HCT116 (cell line): ENCODE measurements around the gene ARCN1. TPM values are rescaled to one million over a fixed set of nuclear protein-coding genes. Genes with fewer than 3 reads are reported as not detected.

ENCODE experiments used
- ATAC-seq: fragments of 200-7000 bp; cut with Tn5 transposase; 2 replicates; pipeline ENCODE4 v1.9.1; 2020; ENCODE audit warnings: mild to moderate bottlenecking, moderate library complexity
- BruUV-seq: library from RNA; stranded (reverse); fragments of 400-500 nt; replicated peaks from 2 replicates; lab custom pipeline; 2021; lab: Mats Ljungman, UMichigan
- CTCF ChIA-PET: fragments of 300-600 bp; sonication (Branson Sonifier 250); formaldehyde crosslinking; loops from one replicate; lab custom pipeline; 2021; ENCODE audit warnings: antibody characterized with exemption; lab: Charles Lee
- POLR2A ChIA-PET: fragments of 300-600, 350-600 bp; sonication (Branson Sonifier 250); formaldehyde crosslinking; loops from one replicate; lab custom pipeline; 2021; ENCODE audit warnings: antibody characterized with exemption; lab: Charles Lee
- RAD21 ChIA-PET, 2 experiments: fragments of 300-600 bp; sonication (Branson Sonifier 250); formaldehyde crosslinking; loops; one replicate each; lab custom pipeline; 2023; ENCODE audit warnings: low total read pairs in 2 of 2; ENCODE audit not compliant: uncharacterized antibody in 2 of 2, unreplicated experiment in 2 of 2, low non-redundant PET in 1 of 2; lab: Charles Lee
- DNase-seq: peaks from one replicate; pipeline ENCODE4 v3.0.0-alpha.2; 2010; ENCODE audit warnings: low read depth, low spot score
- H2AFZ ChIP-seq: fragments of 200-600 bp; shearing (Covaris generic), sonication (generic); 2 replicates; pipeline ENCODE4 v1.6.1; 2017; ENCODE audit warnings: low read depth, mixed run types, mixed read lengths, antibody characterized with exemption, low read length; ENCODE audit not compliant: poor library complexity, severe bottlenecking
- H3K27ac ChIP-seq: 2 replicates; pipeline ENCODE4 v1.5.1; 2012; ENCODE audit warnings: low read depth, low read length
- H3K27me3 ChIP-seq: fragments of 200-600 bp; sonication (generic); 2 replicates; pipeline ENCODE4 v1.6.1; 2016; ENCODE audit warnings: mixed run types, low read length, mixed read lengths; ENCODE audit not compliant: insufficient read depth
- H3K36me3 ChIP-seq, 2 experiments: fragments of 200-500 bp in 1 of 2; fragments of 200-600 bp in 1 of 2; sonication (Bioruptor generic) in 1 of 2; sonication (generic) in 1 of 2; 2 replicates each; pipeline versions ENCODE4 v1.5.1 to v1.6.1; 2014 to 2016; ENCODE audit warnings: low read length in 2 of 2, inconsistent platforms in 1 of 2, mixed read lengths in 1 of 2, mixed run types in 1 of 2; ENCODE audit not compliant: insufficient read depth in 2 of 2, control insufficient read depth in 1 of 2
- H3K4me1 ChIP-seq, 2 experiments: fragments of 200-600 bp in 1 of 2; sonication (generic) in 1 of 2; 2 replicates each; pipeline versions ENCODE4 v1.5.1 to v1.6.1; 2012 to 2017; ENCODE audit warnings: low read length in 2 of 2, inconsistent platforms in 1 of 2, mild to moderate bottlenecking in 1 of 2, mixed read lengths in 1 of 2, mixed run types in 1 of 2, moderate library complexity in 1 of 2; ENCODE audit not compliant: insufficient read depth in 2 of 2, control insufficient read depth in 1 of 2
- H3K4me2 ChIP-seq: fragments of 200-600 bp; sonication (generic); 2 replicates; pipeline ENCODE4 v1.6.1; 2017; ENCODE audit warnings: mixed run types, low read length, mixed read lengths
- H3K4me3 ChIP-seq, 2 experiments: fragments of 200-600 bp in 1 of 2; sonication (generic) in 1 of 2; replicated peaks in 1 of 2; 2 replicates each; pipeline ENCODE4 v1.5.1; 2011 to 2016; ENCODE audit warnings: low read length in 2 of 2, control low read depth in 1 of 2, low read depth in 1 of 2, mild to moderate bottlenecking in 1 of 2, mixed read lengths in 1 of 2, mixed run types in 1 of 2
- H3K79me2 ChIP-seq: fragments of 200-600 bp; sonication (generic); 2 replicates; pipeline ENCODE4 v1.6.1; 2017; ENCODE audit warnings: mild to moderate bottlenecking, mixed run types, low read length, moderate library complexity, mixed read lengths; ENCODE audit not compliant: insufficient read depth
- H3K9ac ChIP-seq: fragments of 200-600 bp; sonication (generic); 2 replicates; pipeline ENCODE4 v1.6.1; 2016; ENCODE audit warnings: low read length, mixed read lengths
- H3K9me2 ChIP-seq: fragments of 200-600 bp; sonication (generic), shearing (Covaris generic); 2 replicates; pipeline ENCODE4 v1.6.1; 2017; ENCODE audit warnings: mixed run types, mild to moderate bottlenecking, moderate library complexity; ENCODE audit not compliant: insufficient read depth
- H3K9me3 ChIP-seq, 2 experiments: fragments of 200-500 bp in 1 of 2; fragments of 200-600 bp in 1 of 2; sonication (Bioruptor generic) in 1 of 2; sonication (generic) in 1 of 2; 2 replicates each; pipeline ENCODE4 v1.6.1; 2014 to 2017; ENCODE audit warnings: low read length in 2 of 2, mixed read lengths in 2 of 2, inconsistent platforms in 1 of 2, low read depth in 1 of 2, mild to moderate bottlenecking in 1 of 2, mixed run types in 1 of 2, moderate library complexity in 1 of 2; ENCODE audit not compliant: control insufficient read depth in 1 of 2, insufficient read depth in 1 of 2
- H4K20me1 ChIP-seq: fragments of 200-600 bp; sonication (generic), shearing (Covaris generic); 2 replicates; pipeline ENCODE4 v1.6.1; 2017; ENCODE audit warnings: mixed run types, mild to moderate bottlenecking, moderate library complexity; ENCODE audit not compliant: insufficient read depth
- CBX3 ChIP-seq: IDR thresholded peaks from 2 replicates; pipeline ENCODE4 v1.6.1; 2012; ENCODE audit warnings: low read depth
- CEBPB ChIP-seq: IDR thresholded peaks from 2 replicates; pipeline ENCODE4 v1.6.1; 2012; ENCODE audit warnings: low read depth
- EGR1 ChIP-seq: IDR thresholded peaks from 2 replicates; pipeline ENCODE4 v1.6.1; 2012; ENCODE audit warnings: low read depth
- ELF1 ChIP-seq: IDR thresholded peaks from 2 replicates; pipeline ENCODE4 v1.6.1; 2012; ENCODE audit warnings: low read depth, borderline replicate concordance
- EZH2 ChIP-seq: fragments of 200-600 bp; sonication (generic); IDR thresholded peaks from 2 replicates; pipeline ENCODE4 v1.6.1; 2017; ENCODE audit warnings: antibody characterized with exemption, mixed run types
- FOSL1 ChIP-seq: IDR thresholded peaks from 2 replicates; pipeline ENCODE4 v1.6.1; 2012; ENCODE audit warnings: low read depth
- JUND ChIP-seq: IDR thresholded peaks from 2 replicates; pipeline ENCODE4 v1.6.1; 2012
- POLR2A ChIP-seq: IDR thresholded peaks from 2 replicates; pipeline ENCODE4 v1.7.0; 2011; ENCODE audit warnings: borderline replicate concordance; ENCODE audit not compliant: insufficient read depth, insufficient read length; ENCODE audit errors: extremely low read depth
- POLR2AphosphoS5 ChIP-seq: IDR thresholded peaks from 2 replicates; pipeline ENCODE4 v1.6.1; 2011; ENCODE audit warnings: mild to moderate bottlenecking, low read depth, low read length, moderate library complexity
- RAD21 ChIP-seq: IDR thresholded peaks from 2 replicates; pipeline ENCODE4 v1.6.1; 2012; ENCODE audit warnings: low read depth, mild to moderate bottlenecking
- SIN3A ChIP-seq: IDR thresholded peaks from 2 replicates; pipeline ENCODE4 v1.6.1; 2012; ENCODE audit warnings: low read depth
- SP1 ChIP-seq: IDR thresholded peaks from 2 replicates; pipeline ENCODE4 v1.6.1; 2012; ENCODE audit warnings: low read depth
- YY1 ChIP-seq: IDR thresholded peaks from 2 replicates; pipeline ENCODE4 v1.6.1; 2011; ENCODE audit warnings: low read length, low read depth, moderate library complexity, mild to moderate bottlenecking; ENCODE audit not compliant: insufficient replicate concordance; ENCODE audit errors: extremely low read depth
- ZNF274 ChIP-seq: fragments of 200-500 bp; sonication (Bioruptor generic); IDR thresholded peaks from 2 replicates; pipeline ENCODE4 v1.6.1; 2014; ENCODE audit warnings: mild to moderate bottlenecking, low read depth, low read length, inconsistent platforms
- intact Hi-C: fragments of 100-400 bp; cut with micrococcal nuclease; formaldehyde crosslinking; loops from 2 replicates; pipeline ENCODE4 v1.10.0; 2022
- total RNA-seq: library from RNA; stranded (reverse); gene quantifications from one replicate; pipeline ENCODE4 v1.2.1, GENCODE V29; 2021; ENCODE audit not compliant: unreplicated experiment
- TF ChIP-seq, protein P1 (sequence below): IDR thresholded peaks from 2 replicates; pipeline ENCODE4 v1.6.1; 2012
- TF ChIP-seq, protein P2 (sequence below): IDR thresholded peaks from 2 replicates; pipeline ENCODE4 v1.6.1; 2011; ENCODE audit warnings: mild to moderate bottlenecking, low read length, moderate library complexity; ENCODE audit not compliant: insufficient replicate concordance; ENCODE audit errors: extremely low read depth
- TF ChIP-seq, protein P3 (sequence below): IDR thresholded peaks from 2 replicates; pipeline ENCODE4 v1.6.1; 2012; ENCODE audit warnings: low read depth

Gene ARCN1
- total RNA-seq, 1 experiment from 2014 or later: 147 TPM

DNA sequence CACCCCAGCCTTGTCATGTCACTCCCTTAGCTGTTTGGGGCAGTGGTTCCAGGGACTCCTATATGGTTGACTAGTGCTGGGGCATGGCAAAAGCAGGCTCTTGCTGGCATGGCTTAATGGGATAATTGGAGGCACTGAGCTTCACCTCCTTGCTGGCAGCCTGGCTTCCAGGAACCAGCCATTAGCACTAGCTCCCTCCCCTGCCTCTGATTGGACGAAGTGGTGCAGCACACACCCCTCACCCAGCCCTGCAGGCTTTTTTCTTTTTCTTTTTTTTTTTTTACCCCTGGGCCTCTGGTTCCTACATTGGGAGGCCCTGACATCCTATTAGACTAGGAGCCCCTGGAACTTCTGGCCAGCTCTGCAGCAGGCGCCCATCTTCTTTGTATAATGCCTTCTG is 53.8 kb downstream of the ARCN1 start:
- no peak overlapping the region for H3K27ac ChIP-seq
- BruUV-seq: no TSS peak
- DNase-seq (no peak), ATAC-seq (no peak)
- peaks cover 5 to 19% of the 10 kb centered on the region in 2 experiments; a peak in 2 of 4 replicates for H3K36me3 ChIP-seq
- H4K20me1 ChIP-seq: no peaks in the 10 kb centered on the region
- no peaks in the 10 kb centered on the region for H3K9me2 ChIP-seq
- POLR2A ChIA-PET: no interaction called here
- H3K4me2 ChIP-seq: no peak overlapping the region
- no peak for TF ChIP-seq POLR2A
- TF ChIP-seq ELF1: no peak
- TF ChIP-seq ZNF274: no peak
- TF ChIP-seq SP1: no peak
- TF ChIP-seq CBX3: no peak
- no peak for TF ChIP-seq EZH2
- no peak for TF ChIP-seq SIN3A
- TF ChIP-seq FOSL1: no peak
- TF ChIP-seq RAD21: no peak
- no peak for TF ChIP-seq JUND
- TF ChIP-seq, protein P1, sequence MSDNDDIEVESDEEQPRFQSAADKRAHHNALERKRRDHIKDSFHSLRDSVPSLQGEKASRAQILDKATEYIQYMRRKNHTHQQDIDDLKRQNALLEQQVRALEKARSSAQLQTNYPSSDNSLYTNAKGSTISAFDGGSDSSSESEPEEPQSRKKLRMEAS: no peak
- CTCF ChIA-PET: no interaction called here
- H2AFZ ChIP-seq: no peak overlapping the region
- no peak overlapping the region for H3K4me3 ChIP-seq
- H3K27me3 ChIP-seq: no peaks in the 10 kb centered on the region
- H3K79me2 ChIP-seq: peaks cover 6% of the 10 kb centered on the region
- H3K4me1 ChIP-seq: peaks cover 42 to 47% of the 10 kb centered on the region in 2 experiments
- H3K9ac ChIP-seq: no peak overlapping the region
- RAD21 ChIA-PET: no interaction called here
- H3K9me3 ChIP-seq: no peaks in the 10 kb centered on the region
- intact Hi-C loops: no loop called here

DNA sequence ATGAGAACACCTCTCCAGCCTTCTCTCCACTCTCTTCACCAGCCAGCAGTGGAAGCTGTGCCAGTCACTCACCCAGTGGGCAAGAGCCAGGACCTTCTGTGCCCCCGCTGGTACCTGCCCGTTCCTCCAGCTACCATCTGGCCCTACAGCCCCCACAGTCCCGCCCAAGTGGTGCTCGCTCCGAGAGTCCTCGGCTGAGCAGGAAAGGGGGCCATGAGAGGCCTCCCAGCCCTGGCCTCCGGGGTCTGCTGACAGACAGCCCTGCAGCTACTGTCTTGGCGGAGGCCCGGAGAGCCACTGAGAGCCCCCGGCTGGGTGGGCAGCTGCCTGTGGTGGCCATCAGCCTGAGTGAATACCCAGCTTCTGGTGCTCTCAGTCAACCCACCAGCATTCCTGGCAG is 55.4 kb downstream of the ARCN1 start:
- ChIA-PET POLR2A (no interaction called here), RAD21 (no interaction called here), CTCF (no interaction called here)
- H3K27me3 ChIP-seq: no peaks in the 10 kb centered on the region
- H3K9me2 ChIP-seq: no peaks in the 10 kb centered on the region
- no peak overlapping the region for H2AFZ ChIP-seq
- ATAC-seq (no peak), DNase-seq (no peak)
- no peak overlapping the region for H3K4me2 ChIP-seq
- BruUV-seq: no TSS peak
- intact Hi-C loops: no loop called here
- no peak overlapping the region for H3K4me3 ChIP-seq
- no peak overlapping the region for H3K27ac ChIP-seq
- no peaks in the 10 kb centered on the region for H3K9me3 ChIP-seq
- no peaks in the 10 kb centered on the region for H4K20me1 ChIP-seq
- H3K79me2 ChIP-seq: no peaks in the 10 kb centered on the region
- no peak overlapping the region for H3K9ac ChIP-seq
- peaks cover 5 to 19% of the 10 kb centered on the region in 2 experiments; a peak in 2 of 4 replicates for H3K36me3 ChIP-seq
- H3K4me1 ChIP-seq: peaks cover 35% of the 10 kb centered on the region in 2 experiments
- TF ChIP-seq, protein P1: no peak
- TF ChIP-seq YY1 (no peak), EGR1 (no peak), POLR2A (no peak), POLR2AphosphoS5 (no peak), CEBPB (no peak), ZNF274 (no peak)
- TF ChIP-seq, protein P2, sequence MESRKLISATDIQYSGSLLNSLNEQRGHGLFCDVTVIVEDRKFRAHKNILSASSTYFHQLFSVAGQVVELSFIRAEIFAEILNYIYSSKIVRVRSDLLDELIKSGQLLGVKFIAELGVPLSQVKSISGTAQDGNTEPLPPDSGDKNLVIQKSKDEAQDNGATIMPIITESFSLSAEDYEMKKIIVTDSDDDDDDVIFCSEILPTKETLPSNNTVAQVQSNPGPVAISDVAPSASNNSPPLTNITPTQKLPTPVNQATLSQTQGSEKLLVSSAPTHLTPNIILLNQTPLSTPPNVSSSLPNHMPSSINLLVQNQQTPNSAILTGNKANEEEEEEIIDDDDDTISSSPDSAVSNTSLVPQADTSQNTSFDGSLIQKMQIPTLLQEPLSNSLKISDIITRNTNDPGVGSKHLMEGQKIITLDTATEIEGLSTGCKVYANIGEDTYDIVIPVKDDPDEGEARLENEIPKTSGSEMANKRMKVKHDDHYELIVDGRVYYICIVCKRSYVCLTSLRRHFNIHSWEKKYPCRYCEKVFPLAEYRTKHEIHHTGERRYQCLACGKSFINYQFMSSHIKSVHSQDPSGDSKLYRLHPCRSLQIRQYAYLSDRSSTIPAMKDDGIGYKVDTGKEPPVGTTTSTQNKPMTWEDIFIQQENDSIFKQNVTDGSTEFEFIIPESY: no peak
- TF ChIP-seq, protein P3, sequence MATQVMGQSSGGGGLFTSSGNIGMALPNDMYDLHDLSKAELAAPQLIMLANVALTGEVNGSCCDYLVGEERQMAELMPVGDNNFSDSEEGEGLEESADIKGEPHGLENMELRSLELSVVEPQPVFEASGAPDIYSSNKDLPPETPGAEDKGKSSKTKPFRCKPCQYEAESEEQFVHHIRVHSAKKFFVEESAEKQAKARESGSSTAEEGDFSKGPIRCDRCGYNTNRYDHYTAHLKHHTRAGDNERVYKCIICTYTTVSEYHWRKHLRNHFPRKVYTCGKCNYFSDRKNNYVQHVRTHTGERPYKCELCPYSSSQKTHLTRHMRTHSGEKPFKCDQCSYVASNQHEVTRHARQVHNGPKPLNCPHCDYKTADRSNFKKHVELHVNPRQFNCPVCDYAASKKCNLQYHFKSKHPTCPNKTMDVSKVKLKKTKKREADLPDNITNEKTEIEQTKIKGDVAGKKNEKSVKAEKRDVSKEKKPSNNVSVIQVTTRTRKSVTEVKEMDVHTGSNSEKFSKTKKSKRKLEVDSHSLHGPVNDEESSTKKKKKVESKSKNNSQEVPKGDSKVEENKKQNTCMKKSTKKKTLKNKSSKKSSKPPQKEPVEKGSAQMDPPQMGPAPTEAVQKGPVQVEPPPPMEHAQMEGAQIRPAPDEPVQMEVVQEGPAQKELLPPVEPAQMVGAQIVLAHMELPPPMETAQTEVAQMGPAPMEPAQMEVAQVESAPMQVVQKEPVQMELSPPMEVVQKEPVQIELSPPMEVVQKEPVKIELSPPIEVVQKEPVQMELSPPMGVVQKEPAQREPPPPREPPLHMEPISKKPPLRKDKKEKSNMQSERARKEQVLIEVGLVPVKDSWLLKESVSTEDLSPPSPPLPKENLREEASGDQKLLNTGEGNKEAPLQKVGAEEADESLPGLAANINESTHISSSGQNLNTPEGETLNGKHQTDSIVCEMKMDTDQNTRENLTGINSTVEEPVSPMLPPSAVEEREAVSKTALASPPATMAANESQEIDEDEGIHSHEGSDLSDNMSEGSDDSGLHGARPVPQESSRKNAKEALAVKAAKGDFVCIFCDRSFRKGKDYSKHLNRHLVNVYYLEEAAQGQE: no peak
